ENCODE measurements around the gene ROPN1B. TPM values are rescaled to one million over a fixed set of nuclear protein-coding genes. Genes with fewer than 3 reads are reported as not detected.
"Not testable (repeated sequence)": the region's sequence is repeated elsewhere in the genome, so short reads cannot be mapped to it uniquely, and the experiment has no call there.

The ROPN1B gene
- polyA plus RNA-seq, 3 donors = not detected

DNA sequence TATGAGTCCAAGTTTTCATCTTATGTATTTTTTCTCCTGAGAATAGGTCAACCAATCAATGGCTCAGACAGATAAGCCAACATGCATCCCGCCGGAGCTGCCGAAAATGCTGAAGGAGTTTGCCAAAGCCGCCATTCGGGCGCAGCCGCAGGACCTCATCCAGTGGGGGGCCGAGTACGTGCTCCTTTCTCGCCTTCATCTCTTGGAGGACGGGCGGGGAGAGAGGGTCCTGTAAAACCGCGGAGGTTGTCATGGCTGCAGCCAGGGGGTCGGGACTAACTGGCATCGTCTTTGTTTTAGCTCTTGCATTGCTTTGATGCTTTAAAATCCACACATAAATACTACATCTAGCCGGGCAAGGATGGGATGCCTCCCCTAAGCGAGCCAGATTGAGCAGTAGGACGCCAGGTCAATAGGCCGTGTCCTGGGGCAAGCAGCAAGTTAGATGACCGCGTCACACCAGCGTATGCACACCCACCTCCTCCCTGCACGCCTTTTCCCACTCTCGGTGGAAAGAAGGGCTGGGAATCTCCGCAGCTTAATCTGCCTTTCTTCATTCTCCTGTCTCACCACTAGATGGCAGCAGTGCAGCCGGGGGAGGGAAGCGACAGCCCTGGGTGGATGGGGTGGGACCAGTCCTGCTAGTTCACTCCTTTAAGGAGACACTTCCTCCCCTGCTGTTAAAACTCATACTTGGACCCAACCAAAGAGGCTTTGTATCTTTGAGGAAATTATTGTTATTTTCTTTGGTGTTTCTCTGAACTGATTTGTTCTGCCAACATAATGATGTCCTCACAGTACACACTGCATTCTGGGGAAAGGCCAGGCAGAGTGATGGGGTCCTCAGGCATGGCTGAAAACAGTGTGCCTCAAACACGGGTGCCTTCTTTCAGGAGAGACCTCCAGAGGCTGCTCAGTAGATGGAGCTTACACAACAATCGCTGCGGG lies 3.3 kb downstream of the ROPN1B start:
- intact Hi-C loops (cut with micrococcal nuclease); H3K79me2 ChIP-seq (ENCODE audit: insufficient read depth, low read length); H3K4me3 ChIP-seq (replicated peaks in 1 of 3; ENCODE audit: low read depth in 2 of 3, low read length in 3 of 3); H3K9me3 ChIP-seq (replicated peaks in 1 of 2; ENCODE audit: control insufficient read depth in 1 of 2, insufficient read depth in 1 of 2, low read length in 2 of 2); H3K27ac ChIP-seq (ENCODE audit: low read depth in 1 of 2, low read length in 2 of 2); H3K9ac ChIP-seq (ENCODE audit: insufficient read depth, low read length, poor library complexity, severe bottlenecking); H3K4me2 ChIP-seq (replicated peaks; ENCODE audit: extremely low read depth, low read length, poor library complexity, severe bottlenecking); H3K9me3 Mint-ChIP-seq; H3K4me1 Mint-ChIP-seq; H3K36me3 Mint-ChIP-seq; H4K20me1 ChIP-seq (ENCODE audit: insufficient read depth, low read length); H3K4me1 ChIP-seq (ENCODE audit: control insufficient read depth in 1 of 2, insufficient read depth in 2 of 2, low read length in 2 of 2); H3K36me3 ChIP-seq (replicated peaks in 1 of 2; ENCODE audit: control insufficient read depth in 1 of 2, insufficient read depth in 2 of 2, low read length in 2 of 2): not testable (repeated sequence)
- peak overlapping the region in 1 of 7 donors; percentile 28 for H3K27ac Mint-ChIP-seq
- DNase-seq = peak in 1 of 3 donors; percentile 35
- WGBS (ENCODE audit: insufficient coverage) = under 1% methylated on average over 17 of the region's 31 CpGs
- H3K27me3 ChIP-seq (ENCODE audit: control insufficient read depth in 2 of 2, insufficient read depth in 2 of 2, low read length in 2 of 2) = peaks cover 31 to 34% of the 10 kb centered on the region in 2 donors
- peak overlapping the region in 1 of 2 donors; percentile 79 for H3K4me3 Mint-ChIP-seq
- TF ChIP-seq, protein P1, sequence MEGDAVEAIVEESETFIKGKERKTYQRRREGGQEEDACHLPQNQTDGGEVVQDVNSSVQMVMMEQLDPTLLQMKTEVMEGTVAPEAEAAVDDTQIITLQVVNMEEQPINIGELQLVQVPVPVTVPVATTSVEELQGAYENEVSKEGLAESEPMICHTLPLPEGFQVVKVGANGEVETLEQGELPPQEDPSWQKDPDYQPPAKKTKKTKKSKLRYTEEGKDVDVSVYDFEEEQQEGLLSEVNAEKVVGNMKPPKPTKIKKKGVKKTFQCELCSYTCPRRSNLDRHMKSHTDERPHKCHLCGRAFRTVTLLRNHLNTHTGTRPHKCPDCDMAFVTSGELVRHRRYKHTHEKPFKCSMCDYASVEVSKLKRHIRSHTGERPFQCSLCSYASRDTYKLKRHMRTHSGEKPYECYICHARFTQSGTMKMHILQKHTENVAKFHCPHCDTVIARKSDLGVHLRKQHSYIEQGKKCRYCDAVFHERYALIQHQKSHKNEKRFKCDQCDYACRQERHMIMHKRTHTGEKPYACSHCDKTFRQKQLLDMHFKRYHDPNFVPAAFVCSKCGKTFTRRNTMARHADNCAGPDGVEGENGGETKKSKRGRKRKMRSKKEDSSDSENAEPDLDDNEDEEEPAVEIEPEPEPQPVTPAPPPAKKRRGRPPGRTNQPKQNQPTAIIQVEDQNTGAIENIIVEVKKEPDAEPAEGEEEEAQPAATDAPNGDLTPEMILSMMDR (IDR thresholded peaks at IDR 0.05) = peak; percentile 75
- peak overlapping the region; percentile 8 for H2AFZ ChIP-seq (ENCODE audit: insufficient read depth, low read depth, low read length, poor library complexity, severe bottlenecking)
- H3K27me3 Mint-ChIP-seq (ENCODE audit: low read depth in 3 of 3) = peaks cover 30 to 44% (median 36%) of the 10 kb centered on the region in 3 donors

DNA sequence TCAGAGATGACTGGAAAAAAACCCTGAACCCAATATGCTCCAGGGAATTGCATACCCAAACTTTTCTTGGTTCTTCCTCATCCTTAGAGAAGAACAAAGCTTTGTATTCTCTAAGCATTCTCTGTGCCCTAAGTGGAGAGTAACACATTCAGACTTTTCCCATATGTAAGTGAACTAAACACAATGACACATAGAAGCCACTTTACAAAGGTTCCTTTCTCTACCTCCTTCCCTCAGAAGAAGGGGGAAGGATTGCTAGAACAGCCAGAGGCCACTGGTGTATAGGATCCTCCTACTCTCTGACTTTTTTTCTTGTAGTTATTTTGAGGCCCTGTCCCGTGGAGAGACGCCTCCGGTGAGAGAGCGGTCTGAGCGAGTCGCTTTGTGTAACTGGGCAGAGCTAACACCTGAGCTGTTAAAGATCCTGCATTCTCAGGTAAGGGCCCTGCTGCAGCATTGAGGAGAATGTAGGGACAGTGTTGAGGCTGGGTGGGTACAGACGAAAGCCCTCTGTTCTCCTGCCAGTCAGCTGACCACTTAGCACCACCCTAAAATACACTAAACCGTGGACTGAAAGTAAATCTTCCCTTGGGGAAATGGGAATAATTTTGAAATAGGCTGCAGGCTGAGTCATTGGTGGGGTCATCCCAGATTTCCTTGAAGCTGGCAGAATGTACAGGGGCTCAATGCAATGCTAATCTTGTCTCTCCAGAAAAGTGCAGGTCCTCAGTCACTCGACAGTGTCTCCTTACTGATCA lies 6.4 kb downstream of the ROPN1B start:
- H3K4me2 ChIP-seq (replicated peaks; ENCODE audit: extremely low read depth, low read length, poor library complexity, severe bottlenecking); H3K4me1 ChIP-seq (ENCODE audit: control insufficient read depth in 1 of 2, insufficient read depth in 2 of 2, low read length in 2 of 2); intact Hi-C loops (cut with micrococcal nuclease); H3K36me3 ChIP-seq (replicated peaks in 1 of 2; ENCODE audit: control insufficient read depth in 1 of 2, insufficient read depth in 2 of 2, low read length in 2 of 2); H2AFZ ChIP-seq (ENCODE audit: insufficient read depth, low read depth, low read length, poor library complexity, severe bottlenecking); H4K20me1 ChIP-seq (ENCODE audit: insufficient read depth, low read length); H3K9me3 Mint-ChIP-seq; H3K4me3 Mint-ChIP-seq; H3K79me2 ChIP-seq (ENCODE audit: insufficient read depth, low read length); H3K27ac Mint-ChIP-seq; H3K4me3 ChIP-seq (replicated peaks in 1 of 3; ENCODE audit: low read depth in 2 of 3, low read length in 3 of 3); H3K4me1 Mint-ChIP-seq; H3K9me3 ChIP-seq (replicated peaks in 1 of 2; ENCODE audit: control insufficient read depth in 1 of 2, insufficient read depth in 1 of 2, low read length in 2 of 2); H3K36me3 Mint-ChIP-seq; H3K9ac ChIP-seq (ENCODE audit: insufficient read depth, low read length, poor library complexity, severe bottlenecking); DNase-seq; H3K27ac ChIP-seq (ENCODE audit: low read depth in 1 of 2, low read length in 2 of 2): not testable (repeated sequence)
- WGBS (ENCODE audit: insufficient coverage) = no CpG with 5 or more reads among the region's 9 CpGs
- H3K27me3 Mint-ChIP-seq (ENCODE audit: low read depth in 3 of 3) = peaks cover 21 to 26% (median 23%) of the 10 kb centered on the region in 3 donors
- peaks cover 17 to 19% of the 10 kb centered on the region in 2 donors for H3K27me3 ChIP-seq (ENCODE audit: control insufficient read depth in 2 of 2, insufficient read depth in 2 of 2, low read length in 2 of 2)

DNA sequence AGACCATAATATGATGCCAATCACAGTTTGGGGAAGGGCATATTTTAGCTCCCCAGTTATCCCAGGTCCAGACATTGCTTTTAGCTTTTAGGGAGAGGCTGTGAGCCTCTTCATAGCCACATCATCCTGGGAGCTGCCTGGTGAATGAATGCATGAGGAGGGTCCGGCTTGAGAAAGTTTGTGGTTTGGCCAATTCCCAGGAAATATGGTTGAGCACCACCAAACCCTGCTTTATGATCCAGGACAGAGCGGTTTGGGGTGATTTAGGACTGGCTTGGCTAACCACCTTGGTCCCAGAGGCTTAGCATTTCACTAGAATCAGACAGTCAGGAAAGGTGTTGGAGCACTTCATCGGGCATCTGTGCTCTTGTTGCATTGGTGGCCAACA lies 7.0 kb downstream of the ROPN1B start:
- H2AFZ ChIP-seq (ENCODE audit: insufficient read depth, low read depth, low read length, poor library complexity, severe bottlenecking); H3K9me3 ChIP-seq (replicated peaks in 1 of 2; ENCODE audit: control insufficient read depth in 1 of 2, insufficient read depth in 1 of 2, low read length in 2 of 2); H3K36me3 Mint-ChIP-seq; H4K20me1 ChIP-seq (ENCODE audit: insufficient read depth, low read length); H3K4me1 ChIP-seq (ENCODE audit: control insufficient read depth in 1 of 2, insufficient read depth in 2 of 2, low read length in 2 of 2); H3K27ac ChIP-seq (ENCODE audit: low read depth in 1 of 2, low read length in 2 of 2); H3K4me1 Mint-ChIP-seq; H3K9ac ChIP-seq (ENCODE audit: insufficient read depth, low read length, poor library complexity, severe bottlenecking); H3K36me3 ChIP-seq (replicated peaks in 1 of 2; ENCODE audit: control insufficient read depth in 1 of 2, insufficient read depth in 2 of 2, low read length in 2 of 2); H3K79me2 ChIP-seq (ENCODE audit: insufficient read depth, low read length); H3K9me3 Mint-ChIP-seq; DNase-seq; H3K4me3 Mint-ChIP-seq; intact Hi-C loops (cut with micrococcal nuclease); H3K4me3 ChIP-seq (replicated peaks in 1 of 3; ENCODE audit: low read depth in 2 of 3, low read length in 3 of 3); H3K4me2 ChIP-seq (replicated peaks; ENCODE audit: extremely low read depth, low read length, poor library complexity, severe bottlenecking); H3K27ac Mint-ChIP-seq: not testable (repeated sequence)
- WGBS (ENCODE audit: insufficient coverage) = 90% methylated on average over 2 of the region's 3 CpGs
- H3K27me3 ChIP-seq (ENCODE audit: control insufficient read depth in 2 of 2, insufficient read depth in 2 of 2, low read length in 2 of 2) = peaks cover 11 to 13% of the 10 kb centered on the region in 2 donors
- H3K27me3 Mint-ChIP-seq (ENCODE audit: low read depth in 3 of 3) = peaks cover 17 to 20% (median 18%) of the 10 kb centered on the region in 3 donors
